Spleen (tissue), 7 donors: Measurements from ENCODE around the gene KIF26B.

ENCODE experiments used
- POLR2A ChIP-seq, 3 donors: fragments of 450-650 bp; IDR thresholded peaks; one replicate each; pipeline ENCODE4 v1.5.1; 2017; ENCODE audit warnings: antibody characterized with exemption in 3 of 3, mild to moderate bottlenecking in 1 of 3
- POLR2AphosphoS5 ChIP-seq, 3 donors: sonication (generic); formaldehyde crosslinking; IDR thresholded peaks; one replicate each; pipeline ENCODE4 v1.5.1; 2017; ENCODE audit warnings: antibody characterized with exemption in 3 of 3
- TF ChIP-seq, protein P1 (sequence below), 11 experiments: fragments of 200-600 bp in 7 of 11; fragments of 450-650 bp in 4 of 11; sonication (generic) in 4 of 11; IDR thresholded peaks in 8 of 11; conservative IDR thresholded peaks in 3 of 11; 1 replicate in 7 of 11; 2 replicates in 4 of 11; pipeline versions ENCODE4 v1.4.0 to v1.8.0; 2016 to 2021; ENCODE audit warnings: antibody characterized with exemption in 11 of 11, inconsistent platforms in 4 of 11, mild to moderate bottlenecking in 1 of 11
- donor health status: DM: no; HTN: no; CAD: no; lungs with moderate emphysema.
- donor health status: DM: no; HTN: no; CAD: no.
- donor health status: DM: no; HTN: no; CAD: no.

DNA sequence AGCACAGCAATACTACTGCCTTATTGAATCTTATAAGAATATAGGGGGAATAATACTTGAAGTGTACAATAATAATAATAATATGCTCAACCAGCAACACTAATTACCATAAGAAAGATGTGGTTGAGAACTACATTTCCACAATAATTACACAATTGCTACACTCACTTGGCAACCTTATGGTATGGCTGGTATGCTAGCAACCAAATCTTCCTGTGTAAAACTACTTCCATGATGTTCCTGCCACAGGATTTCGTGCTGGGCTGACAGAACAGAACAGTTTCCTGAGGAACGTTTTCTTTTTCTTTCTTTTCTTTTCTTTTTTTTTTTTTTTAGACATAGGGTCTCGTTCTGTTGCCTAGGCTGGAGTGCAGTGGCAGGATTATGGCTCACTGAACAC is 50.6 kb downstream of the KIF26B start:
- TF ChIP-seq, protein P1, sequence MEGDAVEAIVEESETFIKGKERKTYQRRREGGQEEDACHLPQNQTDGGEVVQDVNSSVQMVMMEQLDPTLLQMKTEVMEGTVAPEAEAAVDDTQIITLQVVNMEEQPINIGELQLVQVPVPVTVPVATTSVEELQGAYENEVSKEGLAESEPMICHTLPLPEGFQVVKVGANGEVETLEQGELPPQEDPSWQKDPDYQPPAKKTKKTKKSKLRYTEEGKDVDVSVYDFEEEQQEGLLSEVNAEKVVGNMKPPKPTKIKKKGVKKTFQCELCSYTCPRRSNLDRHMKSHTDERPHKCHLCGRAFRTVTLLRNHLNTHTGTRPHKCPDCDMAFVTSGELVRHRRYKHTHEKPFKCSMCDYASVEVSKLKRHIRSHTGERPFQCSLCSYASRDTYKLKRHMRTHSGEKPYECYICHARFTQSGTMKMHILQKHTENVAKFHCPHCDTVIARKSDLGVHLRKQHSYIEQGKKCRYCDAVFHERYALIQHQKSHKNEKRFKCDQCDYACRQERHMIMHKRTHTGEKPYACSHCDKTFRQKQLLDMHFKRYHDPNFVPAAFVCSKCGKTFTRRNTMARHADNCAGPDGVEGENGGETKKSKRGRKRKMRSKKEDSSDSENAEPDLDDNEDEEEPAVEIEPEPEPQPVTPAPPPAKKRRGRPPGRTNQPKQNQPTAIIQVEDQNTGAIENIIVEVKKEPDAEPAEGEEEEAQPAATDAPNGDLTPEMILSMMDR (IDR thresholded peaks at IDR 0.05 in 8 of 11, conservative IDR thresholded peaks at IDR 0.05 in 3 of 11) = no peak
- TF ChIP-seq POLR2AphosphoS5 (IDR thresholded peaks at IDR 0.05) (no peak), POLR2A (IDR thresholded peaks at IDR 0.05) (no peak)
